ENCODE data around the gene OR2B6.
"Not testable (repeated sequence)": the region's sequence is repeated elsewhere in the genome, so short reads cannot be mapped to it uniquely, and the experiment has no call there.

OR2B6 gene
- long read RNA-seq, donor 1 = 0 reads
- long read RNA-seq, donor 2 = 0 reads
- long read RNA-seq, donor 3 = 0 reads
- long read RNA-seq, donor 4 = 0 reads
- long read RNA-seq, donor 5 = 0 reads
- long read RNA-seq, donor 6 = 0 reads
- long read RNA-seq, donor 7 = 0 reads
- long read RNA-seq, donor 8 = 0 reads

- DNase-seq = no peak
Observed at GRCh38 chr6:27956941-27957340, at the start of gene OR2B6. Gene OR2B6 (plus strand): TSS chr6:27957241. CDS start chr6:27957241, 0 bp downstream.

- DNase-seq = no peak
Observed at GRCh38 chr6:27908017-27908416, 49.0 kb upstream of the OR2B6 start.

- DNase-seq = no peak
Observed at GRCh38 chr6:27911956-27912446, 45.0 kb upstream of the OR2B6 start, which contains the start of gene OR2B2. Gene OR2B2 (minus strand): TSS chr6:27912396. CDS start chr6:27912319, 77 bp downstream.

GRCh38 chr6:27922949-27923348 lies 34.1 kb upstream of the OR2B6 start:
- DNase-seq = no peak

GRCh38 chr6:27924179-27924578 lies 32.9 kb upstream of the OR2B6 start:
- no peak for DNase-seq

- DNase-seq = not testable (repeated sequence)
Observed at GRCh38 chr6:27928041-27928440, 29.0 kb upstream of the OR2B6 start.

GRCh38 chr6:27929930-27930329 lies 27.1 kb upstream of the OR2B6 start:
- DNase-seq = not testable (repeated sequence)

- no peak for DNase-seq
Observed at GRCh38 chr6:27931209-27931608, 25.8 kb upstream of the OR2B6 start.

GRCh38 chr6:27940766-27941165 lies 16.3 kb upstream of the OR2B6 start:
- no peak for DNase-seq

GRCh38 chr6:27943072-27943471 lies 14.0 kb upstream of the OR2B6 start:
- not testable (repeated sequence) for DNase-seq

- no peak for DNase-seq
Observed at GRCh38 chr6:27948237-27948636, 8.8 kb upstream of the OR2B6 start.

- no peak for DNase-seq
Observed at GRCh38 chr6:27951040-27951439, 6.0 kb upstream of the OR2B6 start.

GRCh38 chr6:27957516-27957915 lies 475 bp downstream of the OR2B6 start:
- no peak for DNase-seq

GRCh38 chr6:27962506-27962905 lies 5.5 kb downstream of the OR2B6 start:
- no peak for DNase-seq

- no peak for DNase-seq
Observed at GRCh38 chr6:27966044-27966443, 9.0 kb downstream of the OR2B6 start.

GRCh38 chr6:27966816-27967426 lies 9.9 kb downstream of the OR2B6 start:
- DNase-seq = no peak

- DNase-seq = no peak
Observed at GRCh38 chr6:27970444-27970843, 13.4 kb downstream of the OR2B6 start.

GRCh38 chr6:27972750-27973149 lies 15.7 kb downstream of the OR2B6 start:
- no peak for DNase-seq

GRCh38 chr6:27977387-27977786 lies 20.3 kb downstream of the OR2B6 start:
- DNase-seq = no peak

GRCh38 chr6:27978705-27979104 lies 21.7 kb downstream of the OR2B6 start:
- no peak for DNase-seq

- DNase-seq = no peak
Observed at GRCh38 chr6:27980111-27980510, 23.1 kb downstream of the OR2B6 start.

GRCh38 chr6:27986928-27987725 lies 30.1 kb downstream of the OR2B6 start:
- DNase-seq = no peak

GRCh38 chr6:27994616-27995015 lies 37.6 kb downstream of the OR2B6 start:
- DNase-seq = no peak
